ENCODE results near the gene SMAD3. TPM values are rescaled to one million over a fixed set of nuclear protein-coding genes. Genes with fewer than 3 reads are reported as not detected.

The SMAD3 gene
- total RNA-seq, 2 experiments from 2014 or later = 26.8 to 27.1 TPM

DNA sequence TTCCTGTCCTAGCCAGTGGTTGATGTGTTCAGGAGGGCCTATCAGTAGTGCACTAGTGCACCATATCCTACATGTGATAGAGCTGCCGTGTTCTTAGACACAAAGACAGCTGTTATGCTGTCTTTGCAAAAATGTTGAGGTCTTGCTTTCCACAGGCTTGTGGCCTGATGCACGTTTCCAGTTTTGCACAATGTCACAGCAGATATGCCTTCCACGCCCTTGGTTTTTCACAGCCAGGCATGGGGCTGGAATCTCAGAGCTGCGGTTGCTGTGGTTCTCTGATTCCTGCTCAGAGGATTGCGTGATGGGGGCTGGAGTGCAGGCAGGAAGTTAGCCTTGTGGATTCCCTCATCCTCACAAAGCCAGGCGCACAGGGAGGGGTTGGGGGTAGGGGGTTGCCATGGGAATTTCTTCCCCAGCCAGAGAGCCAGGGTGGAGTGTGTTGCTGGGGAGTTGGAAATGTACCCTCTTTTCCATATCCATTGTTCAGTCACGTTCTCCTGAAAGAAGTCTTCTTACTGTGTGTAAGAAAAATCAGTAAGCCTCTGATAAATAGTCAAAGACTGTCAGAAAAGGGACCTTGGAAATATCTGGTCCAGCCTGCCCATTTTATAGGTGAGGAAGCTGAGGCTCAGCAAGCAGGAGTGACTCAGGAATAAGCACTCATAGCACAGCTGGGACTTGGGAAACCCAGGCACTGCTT lies 79.4 kb downstream of the SMAD3 start:
- no peaks in the 10 kb centered on the region for H3K27me3 Mint-ChIP-seq (ENCODE audit: low read depth)
- H3K27ac Mint-ChIP-seq = no peak overlapping the region
- peaks cover 13% of the 10 kb centered on the region for H3K36me3 Mint-ChIP-seq (ENCODE audit: low read depth)
- peaks cover 76% of the 10 kb centered on the region for H3K4me1 Mint-ChIP-seq (ENCODE audit: low read depth)
- H3K9me3 Mint-ChIP-seq (ENCODE audit: insufficient read depth) = no peaks in the 10 kb centered on the region
- POLR2A ChIA-PET = interaction anchor here (2.7 kb wide), 1 partner anchor 10 kb away, joined by 16 read pairs; no protein-coding TSS in a partner anchor
- H3K4me3 Mint-ChIP-seq = no peak overlapping the region
- ATAC-seq (no peak), DNase-seq (no peak)
- CTCF ChIA-PET = interaction anchor here (1.1 kb wide), 1 partner anchor 27 kb away, joined by 3 read pairs; no protein-coding TSS in a partner anchor

DNA sequence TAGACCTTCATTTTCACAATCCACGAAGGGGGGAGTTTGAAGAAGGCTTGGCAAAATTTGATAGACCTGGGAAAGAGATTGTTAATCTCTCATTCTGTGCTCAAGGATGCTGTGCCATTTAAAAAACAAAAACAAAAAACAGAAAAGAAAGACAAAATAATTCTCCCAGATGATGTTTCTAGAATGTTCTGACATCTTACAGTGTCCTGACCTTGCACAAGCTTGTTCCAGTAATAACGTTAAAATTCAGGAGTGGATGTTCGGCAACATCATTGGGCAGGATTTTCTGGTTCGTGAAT lies 79.9 kb downstream of the SMAD3 start:
- no peaks in the 10 kb centered on the region for H3K9me3 Mint-ChIP-seq (ENCODE audit: insufficient read depth)
- H3K36me3 Mint-ChIP-seq (ENCODE audit: low read depth) = peaks cover 12% of the 10 kb centered on the region
- no peaks in the 10 kb centered on the region for H3K27me3 Mint-ChIP-seq (ENCODE audit: low read depth)
- ATAC-seq (no peak), DNase-seq (no peak)
- H3K4me1 Mint-ChIP-seq (ENCODE audit: low read depth) = peaks cover 76% of the 10 kb centered on the region
- no peak overlapping the region for H3K4me3 Mint-ChIP-seq
- CTCF ChIA-PET = interaction anchor here (1.1 kb wide), 1 partner anchor 28 kb away, joined by 3 read pairs; no protein-coding TSS in a partner anchor
- POLR2A ChIA-PET = interaction anchor here (0.9 to 2.7 kb wide), 2 partner anchors 11 to 24 kb away, joined by 4 to 16 read pairs; no protein-coding TSS in a partner anchor
- no peak overlapping the region for H3K27ac Mint-ChIP-seq

DNA sequence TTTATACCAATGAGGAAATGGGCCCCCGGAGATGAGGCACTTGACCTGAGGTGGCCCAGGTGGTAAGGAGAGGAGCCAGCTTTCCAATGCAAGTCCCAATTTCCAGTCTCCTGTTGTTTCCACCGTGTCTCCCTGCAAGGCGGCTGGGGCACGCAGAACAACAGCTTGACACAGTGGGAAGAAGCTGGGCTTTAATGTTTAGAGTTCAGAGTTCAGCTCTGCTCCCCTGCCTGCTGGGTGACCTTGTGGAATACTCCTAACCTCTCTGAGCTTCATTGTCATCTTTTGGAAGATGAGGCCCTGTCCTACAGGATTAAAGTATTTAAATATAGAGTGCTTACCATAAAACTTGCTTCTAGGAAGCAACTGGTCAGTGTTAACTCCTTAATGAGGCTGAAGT lies 80.3 kb downstream of the SMAD3 start:
- Mint-ChIP-seq H3K9me3 (ENCODE audit: insufficient read depth) (no peaks in the 10 kb centered on the region), H3K36me3 (ENCODE audit: low read depth) (peaks cover 8% of the 10 kb centered on the region), H3K27me3 (ENCODE audit: low read depth) (no peaks in the 10 kb centered on the region), H3K4me3 (no peak overlapping the region), H3K27ac (no peak overlapping the region), H3K4me1 (ENCODE audit: low read depth) (peaks cover 75% of the 10 kb centered on the region)
- CTCF ChIA-PET = no interaction called here
- POLR2A ChIA-PET = interaction anchor here (0.9 to 2.7 kb wide), 2 partner anchors 11 to 24 kb away, joined by 4 to 16 read pairs; no protein-coding TSS in a partner anchor
- ATAC-seq (no peak), DNase-seq (no peak)

DNA sequence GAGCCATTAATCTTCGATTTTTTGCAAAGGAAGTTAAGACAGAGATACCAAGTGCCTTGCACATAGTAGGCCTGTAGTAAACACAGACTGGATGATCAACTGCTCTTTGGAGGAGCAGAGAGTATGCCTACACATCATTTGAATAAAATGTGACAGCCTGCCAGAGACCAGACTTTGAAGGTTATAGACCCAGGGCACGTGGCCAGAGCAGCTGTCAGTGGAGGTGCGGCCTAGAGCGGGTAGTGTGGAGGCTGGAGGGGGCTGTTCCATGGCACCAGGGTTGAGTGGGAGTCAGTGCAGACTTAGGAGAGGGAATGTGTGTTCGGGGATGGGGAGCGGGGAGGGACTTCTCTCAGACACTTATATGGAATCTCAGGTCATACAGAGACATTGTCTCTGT lies 80.8 kb downstream of the SMAD3 start:
- Mint-ChIP-seq H3K27me3 (ENCODE audit: low read depth) (no peaks in the 10 kb centered on the region), H3K4me1 (ENCODE audit: low read depth) (peaks cover 73% of the 10 kb centered on the region), H3K9me3 (ENCODE audit: insufficient read depth) (no peaks in the 10 kb centered on the region), H3K27ac (peak overlapping the region; percentile 83), H3K36me3 (ENCODE audit: low read depth) (peaks cover 6% of the 10 kb centered on the region), H3K4me3 (no peak overlapping the region)
- ChIA-PET POLR2A (interaction anchor here (0.9 to 2.7 kb wide), 2 partner anchors 12 to 25 kb away, joined by 4 to 16 read pairs; no protein-coding TSS in a partner anchor), CTCF (interaction anchor here (1.1 to 1.4 kb wide), 2 partner anchors 9 kb away, joined by 3 to 6 read pairs; no protein-coding TSS in a partner anchor)
- DNase-seq (no peak), ATAC-seq (no peak)

GRCh38 chr15:67146875-67147381 lies 81.5 kb downstream of the SMAD3 start:
- CTCF ChIA-PET = interaction anchor here (1.0 to 1.4 kb wide), 3 partner anchors 8 to 94 kb away, joined by 3 to 6 read pairs (median 3); no protein-coding TSS in a partner anchor
- POLR2A ChIA-PET = interaction anchor here (2.7 kb wide), 1 partner anchor 13 kb away, joined by 16 read pairs; no protein-coding TSS in a partner anchor
- no peaks in the 10 kb centered on the region for H3K9me3 Mint-ChIP-seq (ENCODE audit: insufficient read depth)
- H3K27me3 Mint-ChIP-seq (ENCODE audit: low read depth) = no peaks in the 10 kb centered on the region
- H3K27ac Mint-ChIP-seq = peak overlapping the region; percentile 83
- DNase-seq (no peak), ATAC-seq (peak; percentile 58)
- H3K36me3 Mint-ChIP-seq (ENCODE audit: low read depth) = peaks cover 6% of the 10 kb centered on the region
- peak overlapping the region; percentile 10 for H3K4me3 Mint-ChIP-seq
- H3K4me1 Mint-ChIP-seq (ENCODE audit: low read depth) = peaks cover 73% of the 10 kb centered on the region

DNA sequence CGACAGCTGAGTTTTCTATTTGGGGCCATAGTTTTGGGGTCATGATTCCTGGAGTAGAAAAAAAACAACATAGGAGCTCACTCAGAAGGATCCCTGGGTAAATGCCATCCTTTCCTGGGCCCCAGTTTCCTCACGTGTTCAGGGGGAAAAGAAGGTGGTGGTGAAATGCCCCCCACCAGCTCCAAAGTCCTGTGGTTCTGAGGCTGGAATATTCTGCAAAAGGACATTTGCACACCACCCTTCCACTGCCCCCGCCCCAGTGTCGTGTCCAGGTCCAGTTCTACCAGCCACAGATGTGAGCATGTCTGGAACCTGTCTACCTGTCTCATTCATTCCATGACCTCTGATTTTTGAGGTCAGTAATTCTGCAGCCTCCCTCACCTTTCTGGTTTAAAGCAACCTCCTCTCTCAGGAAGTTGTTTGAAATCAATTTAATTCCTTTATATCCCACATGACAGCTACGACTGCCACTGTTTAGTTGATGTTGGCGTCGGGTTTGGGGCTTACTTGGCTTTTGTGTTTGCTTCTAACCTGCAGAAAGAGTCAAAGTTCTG lies 82.1 kb downstream of the SMAD3 start:
- Mint-ChIP-seq H3K4me3 (no peak overlapping the region), H3K27ac (peak overlapping the region; percentile 83), H3K36me3 (ENCODE audit: low read depth) (peaks cover 10% of the 10 kb centered on the region), H3K27me3 (ENCODE audit: low read depth) (no peaks in the 10 kb centered on the region), H3K9me3 (ENCODE audit: insufficient read depth) (no peaks in the 10 kb centered on the region), H3K4me1 (ENCODE audit: low read depth) (peaks cover 75% of the 10 kb centered on the region)
- POLR2A ChIA-PET = interaction anchor here (2.7 kb wide), 1 partner anchor 13 kb away, joined by 16 read pairs; no protein-coding TSS in a partner anchor
- CTCF ChIA-PET = interaction anchor here (0.7 to 1.4 kb wide), 4 partner anchors 8 to 93 kb away, joined by 3 to 6 read pairs (median 3); no protein-coding TSS in a partner anchor
- ATAC-seq (peak; percentile 13), DNase-seq (no peak)

- Mint-ChIP-seq H3K27me3 (ENCODE audit: low read depth) (no peaks in the 10 kb centered on the region), H3K36me3 (ENCODE audit: low read depth) (peaks cover 11% of the 10 kb centered on the region), H3K4me1 (ENCODE audit: low read depth) (peaks cover 78% of the 10 kb centered on the region), H3K4me3 (no peak overlapping the region), H3K9me3 (ENCODE audit: insufficient read depth) (no peaks in the 10 kb centered on the region), H3K27ac (peak overlapping the region; percentile 40)
- DNase-seq (no peak), ATAC-seq (no peak)
- ChIA-PET CTCF (interaction anchor here (0.7 to 1.1 kb wide), 2 partner anchors 24 to 31 kb away, joined by 3 read pairs; no protein-coding TSS in a partner anchor), POLR2A (interaction anchor here (0.7 to 2.0 kb wide), 5 partner anchors 8 to 81 kb away, joined by 3 to 17 read pairs (median 3); no protein-coding TSS in a partner anchor)
Measured at GRCh38 chr15:67148196-67148701, 82.8 kb downstream of the SMAD3 start.

DNA sequence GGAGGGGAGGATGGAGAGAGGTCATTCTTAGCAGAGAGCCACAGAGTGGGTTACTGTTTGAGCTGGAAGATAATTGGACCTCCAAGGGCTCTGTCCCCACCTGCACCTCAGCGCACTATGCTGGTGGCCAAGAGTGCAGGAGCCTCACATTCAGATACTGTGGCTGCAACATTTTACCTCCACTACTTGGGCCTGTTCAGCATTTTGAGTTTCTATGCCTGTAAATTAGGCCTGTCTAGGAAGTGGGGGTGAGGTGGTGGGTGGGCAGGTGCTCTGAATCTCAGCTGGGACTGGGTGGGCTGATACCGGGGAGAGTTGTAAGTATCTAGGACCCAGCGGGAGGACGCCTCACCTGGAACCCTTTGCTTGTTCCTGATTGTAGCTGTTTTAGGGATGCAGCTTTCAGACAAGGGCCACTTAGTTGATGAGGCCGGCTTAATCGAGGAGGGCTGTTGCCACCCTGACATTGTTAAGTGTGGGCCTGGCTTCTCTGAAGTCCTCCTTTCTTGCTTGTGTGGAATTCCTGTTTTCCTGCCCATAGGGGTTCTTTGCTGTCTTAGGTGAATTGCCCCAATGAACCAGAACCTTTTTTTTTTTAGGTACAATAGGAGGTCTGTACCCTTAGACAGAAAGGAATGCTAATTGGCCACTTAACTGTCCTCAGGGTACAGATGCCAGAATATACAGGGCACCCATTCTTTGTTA lies 83.8 kb downstream of the SMAD3 start:
- ChIA-PET POLR2A (interaction anchor here (0.7 to 2.0 kb wide), 6 partner anchors 9 to 82 kb away, joined by 3 to 17 read pairs (median 3); no protein-coding TSS in a partner anchor), CTCF (interaction anchor here (0.5 to 1.1 kb wide), 2 partner anchors 32 to 1383 kb away, joined by 3 read pairs; no protein-coding TSS in a partner anchor)
- peaks cover 77% of the 10 kb centered on the region for H3K4me1 Mint-ChIP-seq (ENCODE audit: low read depth)
- H3K36me3 Mint-ChIP-seq (ENCODE audit: low read depth) = peaks cover 12% of the 10 kb centered on the region
- ATAC-seq (no peak), DNase-seq (no peak)
- no peaks in the 10 kb centered on the region for H3K27me3 Mint-ChIP-seq (ENCODE audit: low read depth)
- peak overlapping the region; percentile 40 for H3K27ac Mint-ChIP-seq
- no peaks in the 10 kb centered on the region for H3K9me3 Mint-ChIP-seq (ENCODE audit: insufficient read depth)
- no peak overlapping the region for H3K4me3 Mint-ChIP-seq

GRCh38 chr15:67149773-67150022 lies 84.3 kb downstream of the SMAD3 start:
- Mint-ChIP-seq H3K27me3 (ENCODE audit: low read depth) (no peaks in the 10 kb centered on the region), H3K9me3 (ENCODE audit: insufficient read depth) (no peaks in the 10 kb centered on the region), H3K36me3 (ENCODE audit: low read depth) (peaks cover 14% of the 10 kb centered on the region), H3K4me1 (ENCODE audit: low read depth) (peaks cover 76% of the 10 kb centered on the region), H3K27ac (no peak overlapping the region), H3K4me3 (peak overlapping the region; percentile 55)
- POLR2A ChIA-PET = interaction anchor here (0.5 to 2.0 kb wide), 4 partner anchors 10 to 113 kb away, joined by 3 to 17 read pairs (median 3); no protein-coding TSS in a partner anchor
- DNase-seq = no peak
- no peak for ATAC-seq
- CTCF ChIA-PET = no interaction called here

DNA sequence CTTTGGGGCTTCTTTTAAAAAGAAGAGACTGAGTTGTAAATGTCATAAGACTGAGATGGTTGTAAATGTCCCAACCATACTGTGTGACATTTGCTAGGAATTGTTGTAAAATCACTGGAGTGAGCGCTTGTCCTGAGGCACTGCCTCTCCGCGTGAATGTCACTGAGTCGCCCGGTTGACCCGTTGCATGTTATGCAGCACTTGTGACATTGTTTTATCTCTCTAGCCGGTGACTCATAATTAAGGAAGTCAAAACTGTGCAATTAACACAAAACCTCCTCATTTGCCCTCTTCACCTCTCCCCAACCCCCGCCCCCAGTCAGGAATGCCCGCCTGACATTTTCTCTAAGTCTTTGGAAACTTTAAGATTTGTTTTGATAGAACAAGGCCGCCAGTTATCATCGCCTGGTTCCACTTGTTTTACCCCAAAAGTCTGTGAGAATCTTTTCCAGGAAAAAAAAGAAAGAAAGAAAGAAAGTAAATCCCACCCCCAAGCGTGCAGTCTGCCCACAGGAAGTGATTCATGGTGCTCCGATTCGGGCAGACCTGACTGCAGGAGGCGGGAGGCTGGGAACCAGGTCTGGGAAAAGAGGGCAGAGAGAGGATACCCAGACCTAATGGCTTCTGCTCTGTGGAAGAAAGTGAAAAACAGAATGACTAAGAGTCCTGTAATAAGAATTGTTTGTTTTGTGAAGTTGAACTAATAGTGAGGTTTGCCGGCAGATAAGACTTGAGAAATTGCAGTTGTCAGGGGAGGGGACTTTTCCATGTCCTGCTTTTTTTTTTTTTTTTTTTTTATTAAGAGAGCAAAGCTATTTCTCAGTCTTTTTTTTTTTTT lies 84.8 kb downstream of the SMAD3 start:
- H3K4me3 Mint-ChIP-seq = peak overlapping the region; percentile 55
- DNase-seq (peak; percentile 36), ATAC-seq (peak; percentile 47)
- peak overlapping the region; percentile 35 for H3K27ac Mint-ChIP-seq
- ChIA-PET CTCF (no interaction called here), POLR2A (interaction anchor here (0.5 to 2.0 kb wide), 4 partner anchors 10 to 113 kb away, joined by 3 to 17 read pairs (median 3); no protein-coding TSS in a partner anchor)
- peaks cover 18% of the 10 kb centered on the region for H3K36me3 Mint-ChIP-seq (ENCODE audit: low read depth)
- no peaks in the 10 kb centered on the region for H3K27me3 Mint-ChIP-seq (ENCODE audit: low read depth)
- peaks cover 72% of the 10 kb centered on the region for H3K4me1 Mint-ChIP-seq (ENCODE audit: low read depth)
- H3K9me3 Mint-ChIP-seq (ENCODE audit: insufficient read depth) = no peaks in the 10 kb centered on the region

DNA sequence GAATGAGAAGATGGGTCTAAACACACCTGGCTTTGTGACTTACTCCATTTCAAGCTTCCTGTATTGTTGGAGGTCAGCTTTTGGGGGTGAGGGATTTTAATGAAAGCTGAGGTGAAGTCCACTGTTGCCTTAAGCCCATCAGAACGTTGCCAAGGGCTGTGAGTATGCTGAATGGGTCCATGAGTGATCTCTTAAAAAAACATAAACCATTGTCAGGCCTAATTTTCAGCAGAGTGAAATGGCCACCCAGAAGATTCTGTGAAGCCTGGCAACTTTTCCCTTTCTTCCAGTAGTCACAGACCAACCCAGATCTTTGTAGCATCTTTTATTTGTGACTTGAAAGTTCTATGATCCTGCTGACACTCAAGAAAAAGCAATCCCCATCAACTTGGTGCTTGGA lies 87.0 kb downstream of the SMAD3 start:
- ChIA-PET CTCF (no interaction called here), POLR2A (no interaction called here)
- Mint-ChIP-seq H3K4me1 (ENCODE audit: low read depth) (peaks cover 65% of the 10 kb centered on the region), H3K9me3 (ENCODE audit: insufficient read depth) (peaks cover 6% of the 10 kb centered on the region), H3K27me3 (ENCODE audit: low read depth) (no peaks in the 10 kb centered on the region), H3K27ac (no peak overlapping the region), H3K4me3 (no peak overlapping the region), H3K36me3 (ENCODE audit: low read depth) (peaks cover 28% of the 10 kb centered on the region)
- no peak for DNase-seq
- no peak for ATAC-seq

All from activated CD8-positive, alpha-beta T cell treated with anti-CD3 and anti-CD28 coated beads, Interleukin-2, amount 10 ng/mL, durations not matched to agents 7 days and 5 days (primary cell).